GM18519 (cell line): ENCODE data around the gene AMD1.
"Not testable (repeated sequence)": the region's sequence is repeated elsewhere in the genome, so short reads cannot be mapped to it uniquely, and the experiment has no call there.

Experiments
- ATAC-seq: cut with Tn5 transposase; IDR thresholded peaks from one replicate; pipeline ENCODE4 v1.9.1; 2021; ENCODE audit warnings: mild to moderate bottlenecking, moderate library complexity; ENCODE audit not compliant: unreplicated experiment, low FRiP score

AMD1 gene

GRCh38 chr6:110876806-110877564, 2.4 kb downstream of the AMD1 start:
- no peak for ATAC-seq

GRCh38 chr6:110877569-110877968, 3.0 kb downstream of the AMD1 start:
- ATAC-seq = no peak

- no peak for ATAC-seq
Measured at GRCh38 chr6:110878751-110879522, 4.4 kb downstream of the AMD1 start.

GRCh38 chr6:110880651-110881050, 6.1 kb downstream of the AMD1 start:
- ATAC-seq = no peak

- no peak for ATAC-seq
Measured at GRCh38 chr6:110881546-110882273, 7.1 kb downstream of the AMD1 start.

- no peak for ATAC-seq
Measured at GRCh38 chr6:110882274-110882619, 7.7 kb downstream of the AMD1 start.

GRCh38 chr6:110882824-110883554, 8.4 kb downstream of the AMD1 start:
- ATAC-seq = no peak

- no peak for ATAC-seq
Measured at GRCh38 chr6:110884321-110884720, 9.7 kb downstream of the AMD1 start.

- no peak for ATAC-seq
Measured at GRCh38 chr6:110885526-110885925, 10.9 kb downstream of the AMD1 start.

GRCh38 chr6:110886555-110887167, 12.1 kb downstream of the AMD1 start:
- no peak for ATAC-seq

GRCh38 chr6:110890288-110890687, 15.7 kb downstream of the AMD1 start:
- no peak for ATAC-seq

- no peak for ATAC-seq
Measured at GRCh38 chr6:110895907-110896608, 21.5 kb downstream of the AMD1 start.

- no peak for ATAC-seq
Measured at GRCh38 chr6:110897433-110897832, 22.8 kb downstream of the AMD1 start.

- no peak for ATAC-seq
Measured at GRCh38 chr6:110898111-110898510, 23.5 kb downstream of the AMD1 start.

GRCh38 chr6:110900028-110900598, 25.5 kb downstream of the AMD1 start:
- no peak for ATAC-seq

- not testable (repeated sequence) for ATAC-seq
Measured at GRCh38 chr6:110901601-110902000, 27.0 kb downstream of the AMD1 start.

- no peak for ATAC-seq
Measured at GRCh38 chr6:110902091-110902490, 27.5 kb downstream of the AMD1 start.

- not testable (repeated sequence) for ATAC-seq
Measured at GRCh38 chr6:110906273-110906672, 31.7 kb downstream of the AMD1 start.

- no peak for ATAC-seq
Measured at GRCh38 chr6:110930781-110931180, 56.2 kb downstream of the AMD1 start.
